Stimulated activated CD8-positive, alpha-beta memory T cell treated with anti-CD3 and anti-CD28 coated beads, Interleukin-12 subunit alpha, Interleukin-12 subunit beta, amount 100 ng/mL, for 4 hours (primary cell): ENCODE measurements around the gene ZDHHC11.
"Not testable (repeated sequence)": the region's sequence is repeated elsewhere in the genome, so short reads cannot be mapped to it uniquely, and the experiment has no call there.

Experiments
- DNase-seq: peaks from one replicate; pipeline ENCODE4 v3.0.0-alpha.2; 2020; ENCODE audit warnings: low read depth

The ZDHHC11 gene

GRCh38 chr5:759781-760362, 90.9 kb downstream of the ZDHHC11 start:
- no peak for DNase-seq

DNA sequence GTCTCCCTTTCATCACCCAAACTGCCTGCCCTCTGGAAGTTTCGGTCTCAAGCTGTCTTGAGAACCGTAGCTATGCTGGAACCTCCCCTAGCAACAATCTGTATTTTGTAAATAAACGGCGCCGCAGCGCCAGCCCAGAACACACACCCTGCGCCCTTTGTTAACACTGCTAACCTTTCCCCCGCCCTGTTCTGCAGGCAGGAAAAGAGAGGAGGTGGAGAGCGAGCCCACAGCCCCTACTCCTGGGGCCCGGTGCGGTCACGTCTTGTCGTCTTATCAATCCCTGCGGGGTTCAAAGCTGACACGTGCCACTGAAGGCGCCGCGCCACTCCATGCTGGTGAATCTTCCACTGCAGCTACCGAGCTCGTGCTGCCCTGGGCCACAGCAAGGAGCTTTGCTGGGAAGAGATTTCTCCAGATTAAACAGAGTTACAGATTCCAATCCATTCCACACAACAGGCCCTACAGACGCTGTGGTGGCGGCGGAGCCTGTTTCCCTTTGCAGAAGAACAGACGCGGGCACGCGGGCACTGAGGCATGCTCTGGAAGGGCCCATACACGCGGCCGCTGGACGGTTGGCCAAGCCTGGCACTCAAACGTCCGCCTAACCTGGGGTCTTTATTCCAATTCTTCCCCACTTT, 91.6 kb downstream of the ZDHHC11 start:
- DNase-seq: no peak

GRCh38 chr5:758698-759053, 92.1 kb downstream of the ZDHHC11 start:
- DNase-seq: no peak

DNA sequence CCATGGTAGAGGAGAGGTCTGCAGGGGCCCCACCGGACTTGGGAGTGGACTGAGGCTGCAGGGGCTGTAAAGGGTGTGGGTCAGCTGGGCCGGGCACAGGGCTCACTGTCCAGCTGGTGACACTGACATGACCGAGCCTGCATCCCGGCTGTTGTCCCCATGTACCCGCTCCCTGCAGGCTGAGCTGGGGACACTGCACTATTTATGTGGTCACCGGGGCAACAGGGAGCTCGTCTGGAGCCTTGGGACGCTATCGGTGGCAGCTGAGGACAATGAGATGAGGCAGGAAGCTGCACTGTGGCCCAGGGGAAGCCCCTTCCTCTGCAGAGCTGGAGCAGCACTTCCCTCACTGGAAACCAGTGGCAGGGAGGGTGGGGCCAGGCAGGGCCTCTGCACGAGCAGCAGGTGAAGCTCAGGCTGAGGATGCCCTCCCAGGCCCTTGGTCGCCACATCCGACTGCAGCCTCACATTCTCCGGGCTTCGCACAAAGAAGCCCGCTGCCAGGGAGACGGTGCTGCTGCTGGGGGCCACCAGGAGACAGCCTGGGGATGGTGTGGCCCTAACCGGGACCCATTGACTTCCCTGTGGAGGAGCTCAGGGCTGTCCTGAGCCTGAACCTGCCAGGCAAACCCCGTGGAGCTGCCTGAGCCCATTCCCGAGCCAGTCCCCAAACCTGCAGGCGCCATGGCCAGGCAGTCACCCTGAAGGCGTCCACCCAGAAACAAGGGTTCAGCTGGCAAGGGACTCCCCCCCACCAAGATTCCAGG, 92.7 kb downstream of the ZDHHC11 start:
- no peak for DNase-seq

- no peak for DNase-seq
Measured at GRCh38 chr5:757346-757930, 93.3 kb downstream of the ZDHHC11 start.

DNA sequence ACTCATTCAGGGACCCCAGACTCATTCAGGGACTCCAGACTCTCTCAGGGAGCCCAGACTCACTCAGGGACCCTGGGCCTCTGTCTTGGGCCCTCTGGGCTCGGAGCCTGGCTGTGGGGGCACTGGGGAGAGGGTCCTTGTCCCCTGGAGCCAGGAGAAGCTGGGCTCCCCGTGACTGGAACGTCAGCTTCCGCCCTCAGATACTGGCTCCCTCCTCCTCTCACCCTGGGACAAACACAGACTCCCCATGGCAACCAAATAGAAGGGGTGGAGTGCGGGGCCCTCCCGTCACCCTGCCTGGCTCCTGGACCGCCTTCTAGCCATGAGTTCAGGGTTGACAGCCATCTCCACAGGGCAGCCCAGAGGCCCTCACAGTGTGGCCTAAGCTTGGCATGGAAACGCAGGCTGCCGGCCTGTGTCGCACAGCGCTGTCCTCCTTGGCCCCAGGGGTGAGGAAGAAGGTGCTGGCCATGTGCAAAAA, 93.9 kb downstream of the ZDHHC11 start:
- no peak for DNase-seq

DNA sequence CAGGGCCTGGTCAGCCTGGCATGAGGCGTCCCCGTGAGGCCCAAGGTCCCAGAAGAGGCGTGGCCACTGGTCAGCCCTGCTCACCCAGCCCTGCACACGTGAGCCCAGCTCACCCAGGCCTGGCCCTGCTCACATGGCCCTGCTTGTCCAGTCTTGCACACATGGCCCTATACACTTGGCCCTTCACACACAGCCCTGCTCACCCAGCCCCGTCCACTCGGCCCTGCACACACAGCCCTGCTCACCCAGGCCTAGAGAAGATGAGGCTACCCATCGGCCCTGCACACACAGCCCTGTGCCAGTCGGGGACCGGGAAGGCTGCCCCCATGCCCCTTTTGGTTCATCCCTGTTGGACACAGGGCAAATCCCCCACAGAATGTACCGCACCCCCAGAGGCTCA, 94.6 kb downstream of the ZDHHC11 start:
- DNase-seq: no peak

- DNase-seq: not testable (repeated sequence)
Measured at GRCh38 chr5:754143-754632, 96.6 kb downstream of the ZDHHC11 start.

DNA sequence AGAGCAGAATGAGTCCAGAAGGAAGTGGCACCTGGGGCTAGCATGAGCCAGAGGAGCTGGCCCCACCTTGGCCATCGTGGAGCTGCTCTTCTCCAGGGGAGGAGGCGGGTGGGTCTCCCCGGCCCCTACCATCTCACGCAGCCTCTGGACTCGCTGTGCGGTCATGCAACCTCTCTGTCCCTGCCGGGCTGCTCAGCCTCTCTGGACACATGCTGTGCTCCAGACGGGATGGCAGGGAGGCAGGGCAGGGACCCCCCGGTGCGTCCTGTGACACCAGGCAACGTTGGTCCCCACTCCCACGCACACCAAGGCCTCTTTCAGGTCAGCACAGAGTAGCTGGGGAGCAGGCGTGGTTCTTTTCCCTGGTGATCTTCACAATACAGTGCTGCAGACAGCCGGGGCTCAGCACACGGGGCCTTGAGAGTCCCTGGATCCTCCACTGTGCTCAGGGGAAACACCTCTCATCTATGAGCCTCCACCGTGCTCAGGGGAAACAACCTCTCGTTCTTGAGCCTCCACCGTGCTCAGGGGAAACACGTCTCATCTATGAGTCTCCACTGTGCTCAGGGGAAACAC, 97.1 kb downstream of the ZDHHC11 start:
- not testable (repeated sequence) for DNase-seq

DNA sequence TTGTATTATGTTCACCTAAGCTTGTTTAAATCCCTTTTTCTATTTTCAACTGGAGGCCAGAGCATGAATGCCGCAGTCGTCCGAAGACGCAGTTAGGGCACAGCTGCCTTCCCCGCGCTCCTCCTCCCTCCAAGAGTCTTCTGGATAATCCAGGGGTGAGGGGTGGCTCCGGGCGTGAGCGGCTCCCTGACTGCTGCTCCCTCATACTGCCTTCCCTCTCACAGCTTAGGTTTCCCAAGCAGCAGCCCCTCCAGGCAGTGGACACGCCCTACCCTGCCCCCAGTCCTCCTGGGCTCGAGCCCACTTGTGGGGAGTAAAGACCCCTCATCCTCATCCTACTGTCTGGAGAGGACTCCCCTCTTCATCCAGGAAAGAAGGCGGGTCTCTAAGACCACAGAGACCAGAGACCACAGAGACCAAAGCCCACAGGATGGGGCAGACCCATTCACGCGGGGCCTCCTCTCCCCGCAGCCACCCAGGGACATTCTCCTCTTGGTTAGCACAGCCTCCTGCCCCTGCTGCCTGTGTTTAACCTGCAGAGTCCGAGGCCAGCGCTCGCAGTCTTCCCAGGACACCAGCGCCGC, 98.2 kb downstream of the ZDHHC11 start:
- DNase-seq: not testable (repeated sequence)

- not testable (repeated sequence) for DNase-seq
Measured at GRCh38 chr5:751992-752391, 98.8 kb downstream of the ZDHHC11 start.

DNA sequence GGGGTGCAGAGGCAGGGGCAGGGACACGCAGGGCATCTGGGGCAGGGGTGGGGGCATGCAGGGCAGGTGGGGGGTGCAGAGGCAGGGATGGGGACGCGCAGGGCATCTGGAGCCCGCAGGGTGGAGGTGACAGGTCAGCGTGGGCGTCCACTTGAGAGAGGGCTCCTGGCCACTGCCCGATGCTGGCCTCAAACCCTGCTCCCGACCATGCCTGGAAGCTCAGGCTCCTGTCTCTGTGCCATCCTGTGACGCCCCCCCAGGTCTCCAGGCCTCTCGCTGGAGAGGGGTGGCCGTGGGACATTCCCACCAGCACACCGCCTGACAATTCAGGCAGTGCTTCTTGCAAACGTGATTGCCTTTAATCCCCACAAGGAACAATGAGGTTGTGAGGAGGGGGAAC, 99.3 kb downstream of the ZDHHC11 start:
- DNase-seq: no peak

DNA sequence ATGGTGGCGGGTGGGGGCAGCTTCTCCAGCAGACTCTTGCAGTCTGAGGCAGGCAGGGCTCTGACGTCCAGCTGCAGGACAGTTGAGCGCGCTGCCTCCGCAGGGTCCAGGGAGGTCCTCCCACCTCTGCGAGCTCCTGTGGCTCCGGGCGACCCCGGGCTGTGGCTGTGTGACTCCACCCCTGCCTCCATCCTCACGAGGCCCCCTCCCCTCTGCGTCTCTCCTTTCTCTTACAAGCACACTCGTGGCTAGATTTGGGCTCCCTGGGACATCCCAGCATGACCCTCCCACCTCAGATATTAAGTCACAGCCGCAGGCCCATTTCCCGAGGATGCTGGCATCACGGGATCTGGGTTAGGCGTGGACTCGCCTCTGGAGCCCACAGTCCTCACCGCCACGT, 100.6 kb downstream of the ZDHHC11 start:
- DNase-seq: not testable (repeated sequence)

DNA sequence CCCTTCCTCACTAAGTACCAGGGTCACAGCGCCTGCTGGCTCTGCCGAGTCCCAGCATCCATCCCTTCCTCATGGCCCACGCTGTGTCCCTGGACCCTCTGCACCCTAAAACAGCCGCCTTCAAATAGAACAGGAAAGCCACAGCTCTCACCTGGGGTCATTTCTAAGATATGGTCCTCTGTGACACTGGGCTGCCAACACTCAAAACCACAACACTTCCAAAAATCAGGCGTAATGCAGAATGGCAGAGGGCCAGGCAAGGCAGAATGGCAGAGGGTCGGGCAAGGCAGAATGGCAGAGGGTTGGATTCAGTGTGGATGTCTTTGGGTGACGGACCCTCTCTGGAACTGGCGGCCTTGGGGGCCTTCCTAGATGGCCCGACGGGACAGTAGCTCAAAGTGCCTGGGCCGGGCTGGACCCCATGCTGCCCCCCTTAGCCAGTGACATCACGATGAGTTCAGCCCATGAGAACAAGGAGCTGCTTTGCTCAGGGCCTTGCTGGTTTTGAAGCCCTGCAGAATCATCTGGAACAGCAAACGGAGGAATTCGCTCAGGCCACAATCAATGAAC, 101.6 kb downstream of the ZDHHC11 start:
- no peak for DNase-seq

DNA sequence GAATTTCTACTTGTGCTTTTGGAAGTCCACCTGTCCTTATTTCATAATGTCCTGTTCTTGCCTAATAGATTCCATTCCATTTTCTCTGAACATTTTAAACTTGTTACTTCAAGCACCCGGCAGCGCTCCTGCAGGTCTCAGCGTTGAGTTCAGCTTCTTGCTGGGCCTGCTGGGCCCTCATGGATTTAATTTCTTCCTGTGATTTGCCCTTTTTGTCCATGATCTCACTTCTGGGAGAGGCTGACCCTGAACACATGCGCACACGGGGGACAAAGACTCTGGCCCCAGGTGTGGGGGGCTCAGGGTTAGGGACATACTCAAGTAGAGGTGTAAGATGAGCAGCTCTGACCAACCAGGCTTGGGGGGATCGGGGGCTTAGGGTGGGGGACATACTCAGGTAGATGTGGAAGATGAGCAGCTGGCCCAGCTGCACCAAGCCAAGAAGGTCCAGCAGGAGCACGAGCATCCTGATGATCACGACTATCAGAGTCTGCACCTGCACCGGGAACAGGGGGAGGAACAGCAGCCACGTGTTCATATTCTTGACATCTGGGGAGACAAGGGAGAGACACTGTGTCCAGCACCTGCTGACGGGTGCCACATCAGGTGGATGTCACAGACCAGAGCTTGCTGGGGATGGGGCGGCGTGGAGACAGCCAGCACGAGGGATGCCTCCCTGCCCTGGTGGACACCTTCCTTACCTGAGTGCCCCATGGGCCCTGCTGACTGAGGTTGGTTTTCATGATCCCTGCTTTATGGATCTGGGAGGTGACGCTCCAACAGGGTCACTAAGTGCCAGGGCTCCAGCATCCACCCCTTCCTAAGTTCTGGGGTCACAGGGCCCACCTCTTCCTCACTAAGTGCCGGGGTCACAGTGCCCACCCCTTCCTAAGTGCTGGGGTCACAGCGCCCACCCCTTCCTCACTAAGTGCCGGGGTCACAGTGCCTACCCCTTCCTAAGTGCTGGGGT, 102.5 kb downstream of the ZDHHC11 start:
- not testable (repeated sequence) for DNase-seq

- DNase-seq: not testable (repeated sequence)
Measured at GRCh38 chr5:747303-747844, 103.4 kb downstream of the ZDHHC11 start.

- DNase-seq: no peak
Measured at GRCh38 chr5:746258-746761, 104.5 kb downstream of the ZDHHC11 start.
